ENCODE results near the gene CLDND2.

CLDND2 gene

DNA sequence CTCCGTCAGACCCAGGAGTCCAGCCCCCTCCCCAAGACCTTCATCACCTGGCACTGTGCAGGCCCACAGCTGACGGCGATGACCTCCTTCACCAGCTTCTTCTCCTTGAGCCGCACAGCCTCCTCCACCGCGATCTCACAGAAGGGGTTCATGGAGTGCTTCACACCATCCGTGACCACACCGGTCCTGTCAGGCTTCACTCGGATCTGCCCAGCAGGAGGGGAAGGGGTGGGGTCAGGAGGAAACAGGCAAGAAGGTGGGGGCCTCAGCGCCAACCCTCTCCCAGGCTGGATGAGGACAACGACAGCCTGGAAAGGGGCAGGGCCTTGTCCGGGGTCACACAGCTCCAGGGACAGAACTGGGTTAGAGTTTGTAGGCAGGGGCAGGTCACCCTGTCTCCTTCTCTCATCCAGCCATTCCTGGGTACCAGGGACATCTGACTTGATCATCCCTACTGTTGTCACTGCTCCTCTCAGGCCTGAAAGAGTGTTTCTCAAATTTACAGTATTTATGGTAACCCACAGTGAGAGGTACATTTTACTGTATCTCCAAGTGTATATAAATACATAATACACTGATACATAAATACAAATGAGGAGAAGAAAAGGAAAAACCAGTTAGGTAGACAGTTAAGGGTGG, 14.6 kb downstream of the CLDND2 start:
- Histone ChIP-seq H3K9ac (ENCODE audit: low read length in 2 of 2) (peak overlapping the region in 1 of 2 donors; percentile 28), H3K9me3 (ENCODE audit: control insufficient read depth in 2 of 2, low read length in 2 of 2) (no peaks in the 10 kb centered on the region), H3K27me3 (ENCODE audit: control insufficient read depth in 1 of 2, insufficient read depth in 2 of 2, low read length in 2 of 2) (no peaks in the 10 kb centered on the region), H3K4me1 (ENCODE audit: control insufficient read depth, insufficient read depth, low read length) (peaks cover under 1% of the 10 kb centered on the region), H3K4me3 (ENCODE audit: low read length in 2 of 2) (no peak overlapping the region), H3K36me3 (ENCODE audit: control insufficient read depth in 2 of 2, insufficient read depth in 2 of 2, low read length in 2 of 2) (peaks cover 13 to 28% of the 10 kb centered on the region in 2 donors), H3K27ac (ENCODE audit: low read length) (no peak overlapping the region)

DNA sequence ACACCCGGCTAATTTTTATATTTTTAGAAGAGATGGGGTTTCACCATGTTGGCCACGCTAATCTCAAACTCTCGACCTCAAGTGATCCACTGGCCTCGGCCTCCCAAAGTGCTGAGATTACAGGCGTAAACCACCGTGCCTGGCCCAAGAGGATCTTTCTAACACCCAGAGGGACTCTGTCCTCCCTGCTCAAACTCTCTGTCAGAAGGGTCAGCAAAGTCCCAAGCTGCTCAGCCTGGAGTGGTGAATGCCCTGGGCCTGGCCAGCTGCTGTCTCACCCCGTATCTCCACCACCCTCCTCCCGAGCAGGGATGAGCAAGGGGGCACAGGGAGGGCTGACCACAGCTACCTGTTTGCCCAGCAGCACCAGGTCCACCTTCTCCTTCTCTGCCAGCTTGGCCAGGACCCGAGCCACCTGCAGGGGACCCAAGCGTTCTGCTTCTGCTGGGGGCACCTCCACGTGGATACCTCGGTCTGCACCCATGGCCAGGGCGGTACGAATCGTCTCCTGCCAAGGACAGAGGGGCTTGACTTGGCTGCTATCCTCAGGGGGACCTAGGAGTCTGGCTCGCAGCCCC, 15.9 kb downstream of the CLDND2 start:
- Histone ChIP-seq H3K27me3 (ENCODE audit: control insufficient read depth in 1 of 2, insufficient read depth in 2 of 2, low read length in 2 of 2) (no peaks in the 10 kb centered on the region), H3K27ac (ENCODE audit: low read length) (no peak overlapping the region), H3K9ac (ENCODE audit: low read length in 2 of 2) (no peak overlapping the region)

DNA sequence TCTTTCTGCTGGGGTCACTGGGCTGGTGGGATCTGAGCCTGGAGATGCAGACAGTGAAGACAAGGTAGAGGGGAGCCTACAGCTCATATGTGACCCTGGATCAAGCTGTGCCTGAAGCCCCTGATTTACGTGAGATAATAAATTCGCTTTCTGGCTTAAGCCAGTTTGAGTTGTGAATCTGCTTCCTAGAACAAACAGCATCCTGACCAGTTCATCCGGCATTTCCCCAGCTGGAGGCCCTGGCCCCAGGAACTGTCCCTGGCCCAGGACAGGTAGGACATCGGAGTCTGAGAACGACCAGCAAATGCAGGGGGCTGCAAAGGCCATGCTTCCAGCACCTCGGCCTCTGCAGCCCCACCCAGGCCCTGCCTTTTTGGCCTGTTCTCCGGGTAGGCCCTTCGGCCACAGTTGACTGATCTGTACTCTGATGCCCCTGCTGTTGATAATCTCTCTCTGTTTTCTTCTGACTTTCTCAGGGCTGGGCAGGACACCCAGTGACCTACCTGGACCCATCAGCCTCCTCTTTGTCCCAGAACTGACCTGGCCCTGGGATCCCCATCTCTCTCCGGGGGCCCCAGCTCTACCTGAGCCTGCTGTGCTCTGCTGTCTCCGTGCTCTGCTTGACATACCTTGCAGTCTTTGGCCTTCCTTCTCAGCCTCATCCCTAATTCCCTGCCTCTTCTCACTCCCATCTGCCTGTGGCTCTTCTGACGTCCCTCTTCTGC, 17.4 kb downstream of the CLDND2 start:
- Histone ChIP-seq H3K36me3 (ENCODE audit: control insufficient read depth in 2 of 2, insufficient read depth in 2 of 2, low read length in 2 of 2) (peaks cover 13 to 39% of the 10 kb centered on the region in 2 donors), H3K9ac (ENCODE audit: low read length in 2 of 2) (no peak overlapping the region), H3K27ac (ENCODE audit: low read length) (no peak overlapping the region), H3K27me3 (ENCODE audit: control insufficient read depth in 1 of 2, insufficient read depth in 2 of 2, low read length in 2 of 2) (no peaks in the 10 kb centered on the region), H3K4me3 (ENCODE audit: low read length in 2 of 2) (no peak overlapping the region), H3K4me1 (ENCODE audit: control insufficient read depth, insufficient read depth, low read length) (no peaks in the 10 kb centered on the region), H3K9me3 (ENCODE audit: control insufficient read depth in 2 of 2, low read length in 2 of 2) (no peaks in the 10 kb centered on the region)

More for the DNA sequence above, 15.9 kb downstream of the CLDND2 start:
- Histone ChIP-seq H3K36me3 (ENCODE audit: control insufficient read depth in 2 of 2, insufficient read depth in 2 of 2, low read length in 2 of 2) (peaks cover 13 to 28% of the 10 kb centered on the region in 2 donors), H3K4me3 (ENCODE audit: low read length in 2 of 2) (no peak overlapping the region), H3K9me3 (ENCODE audit: control insufficient read depth in 2 of 2, low read length in 2 of 2) (no peaks in the 10 kb centered on the region), H3K4me1 (ENCODE audit: control insufficient read depth, insufficient read depth, low read length) (no peaks in the 10 kb centered on the region)

DNA sequence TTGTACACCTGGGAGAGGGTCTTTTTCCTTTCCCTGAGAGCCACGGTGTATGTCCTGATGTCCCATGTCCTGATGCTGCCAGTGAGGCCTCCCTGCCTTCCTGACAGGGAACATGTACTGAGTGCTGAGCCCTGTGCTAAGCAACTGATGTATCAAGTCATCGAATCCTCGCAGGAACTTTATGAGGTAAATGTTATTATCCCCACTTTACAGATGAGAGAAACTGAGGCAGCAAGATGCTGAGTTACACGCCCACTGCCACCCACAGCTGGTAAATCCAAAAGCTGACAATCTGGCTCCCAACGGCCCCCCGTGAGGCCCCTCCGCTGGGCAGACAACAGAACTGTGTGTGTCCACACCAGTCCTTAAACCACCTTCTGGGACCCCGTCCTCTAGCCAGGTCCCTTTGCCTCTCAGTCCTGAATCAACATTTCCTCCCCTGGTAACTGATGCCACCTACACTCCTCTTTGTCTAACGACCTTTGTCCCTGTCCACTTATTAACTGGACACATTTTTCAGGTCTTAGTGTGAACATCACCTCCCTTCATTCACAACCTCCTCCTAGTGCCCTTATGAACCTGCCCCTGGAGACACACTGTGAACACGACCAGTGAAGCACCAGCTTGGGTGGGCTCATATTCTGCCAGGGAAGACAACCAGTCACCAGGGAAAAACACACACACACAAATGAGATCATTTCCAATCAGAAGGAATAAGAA, 21.4 kb downstream of the CLDND2 start:
- Histone ChIP-seq H3K27ac (ENCODE audit: low read length) (no peak overlapping the region), H3K4me1 (ENCODE audit: control insufficient read depth, insufficient read depth, low read length) (no peaks in the 10 kb centered on the region), H3K9me3 (ENCODE audit: control insufficient read depth in 2 of 2, low read length in 2 of 2) (no peaks in the 10 kb centered on the region), H3K9ac (ENCODE audit: low read length in 2 of 2) (no peak overlapping the region), H3K27me3 (ENCODE audit: control insufficient read depth in 1 of 2, insufficient read depth in 2 of 2, low read length in 2 of 2) (no peaks in the 10 kb centered on the region), H3K36me3 (ENCODE audit: control insufficient read depth in 2 of 2, insufficient read depth in 2 of 2, low read length in 2 of 2) (peaks cover 20 to 48% of the 10 kb centered on the region in 2 donors), H3K4me3 (ENCODE audit: low read length in 2 of 2) (no peak overlapping the region)

DNA sequence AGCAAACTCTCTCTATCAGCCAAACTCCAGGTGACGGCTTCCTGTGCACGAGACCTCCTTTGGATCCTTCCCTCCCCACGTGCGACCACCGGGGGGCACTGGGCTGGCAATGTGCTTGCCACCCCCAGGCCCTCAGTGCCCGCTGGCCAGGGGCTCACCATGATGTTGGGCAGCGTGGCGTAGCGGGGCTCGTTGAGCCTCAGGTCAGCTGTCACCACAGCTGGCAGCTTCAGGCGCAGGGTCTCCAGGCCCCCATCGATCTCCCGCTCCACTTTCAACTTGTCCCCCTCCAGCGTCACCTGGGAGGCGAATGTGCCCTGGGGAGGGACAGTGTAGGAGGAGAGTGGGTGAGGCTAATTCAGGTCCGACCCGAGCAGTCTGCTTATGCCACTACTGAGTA, 22.1 kb downstream of the CLDND2 start:
- H3K9me3 ChIP-seq (ENCODE audit: control insufficient read depth in 2 of 2, low read length in 2 of 2) = no peaks in the 10 kb centered on the region
- H3K9ac ChIP-seq (ENCODE audit: low read length in 2 of 2) = no peak overlapping the region
- no peaks in the 10 kb centered on the region for H3K27me3 ChIP-seq (ENCODE audit: control insufficient read depth in 1 of 2, insufficient read depth in 2 of 2, low read length in 2 of 2)
- H3K4me1 ChIP-seq (ENCODE audit: control insufficient read depth, insufficient read depth, low read length) = peaks cover 3% of the 10 kb centered on the region
- H3K27ac ChIP-seq (ENCODE audit: low read length) = no peak overlapping the region
- no peak overlapping the region for H3K4me3 ChIP-seq (ENCODE audit: low read length in 2 of 2)
- peaks cover 17 to 43% of the 10 kb centered on the region in 2 donors for H3K36me3 ChIP-seq (ENCODE audit: control insufficient read depth in 2 of 2, insufficient read depth in 2 of 2, low read length in 2 of 2)

DNA sequence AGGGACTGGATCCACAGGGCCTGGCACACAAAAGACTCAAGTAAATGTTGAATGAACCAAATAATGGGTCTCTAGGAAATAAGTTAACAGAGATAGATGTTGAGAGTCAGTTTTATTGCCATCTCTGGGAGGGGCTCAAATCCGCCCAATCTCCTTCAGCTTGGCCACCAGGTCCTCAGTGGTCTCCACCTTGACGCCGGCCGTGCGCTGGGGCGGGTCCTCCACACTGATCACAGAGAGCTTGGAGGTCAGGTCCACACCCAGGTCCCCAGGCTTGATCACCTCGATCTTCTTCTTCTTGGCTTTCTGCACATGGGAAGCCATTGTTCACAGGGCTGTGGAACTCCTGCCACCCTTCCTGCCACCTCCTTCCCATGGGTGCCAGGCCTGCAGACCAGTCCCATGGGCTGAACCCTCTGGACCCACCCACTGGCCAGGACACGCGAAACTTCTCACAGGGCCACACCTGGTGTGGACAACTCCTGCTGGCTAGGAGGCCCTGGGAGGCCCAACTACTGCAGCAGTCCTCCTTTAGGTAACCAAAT, 23.7 kb downstream of the CLDND2 start:
- Histone ChIP-seq H3K27me3 (ENCODE audit: control insufficient read depth in 1 of 2, insufficient read depth in 2 of 2, low read length in 2 of 2) (no peaks in the 10 kb centered on the region), H3K9ac (ENCODE audit: low read length in 2 of 2) (no peak overlapping the region), H3K4me3 (ENCODE audit: low read length in 2 of 2) (no peak overlapping the region), H3K4me1 (ENCODE audit: control insufficient read depth, insufficient read depth, low read length) (peaks cover 16% of the 10 kb centered on the region), H3K27ac (ENCODE audit: low read length) (no peak overlapping the region), H3K9me3 (ENCODE audit: control insufficient read depth in 2 of 2, low read length in 2 of 2) (no peaks in the 10 kb centered on the region), H3K36me3 (ENCODE audit: control insufficient read depth in 2 of 2, insufficient read depth in 2 of 2, low read length in 2 of 2) (peaks cover 10 to 30% of the 10 kb centered on the region in 2 donors)

DNA sequence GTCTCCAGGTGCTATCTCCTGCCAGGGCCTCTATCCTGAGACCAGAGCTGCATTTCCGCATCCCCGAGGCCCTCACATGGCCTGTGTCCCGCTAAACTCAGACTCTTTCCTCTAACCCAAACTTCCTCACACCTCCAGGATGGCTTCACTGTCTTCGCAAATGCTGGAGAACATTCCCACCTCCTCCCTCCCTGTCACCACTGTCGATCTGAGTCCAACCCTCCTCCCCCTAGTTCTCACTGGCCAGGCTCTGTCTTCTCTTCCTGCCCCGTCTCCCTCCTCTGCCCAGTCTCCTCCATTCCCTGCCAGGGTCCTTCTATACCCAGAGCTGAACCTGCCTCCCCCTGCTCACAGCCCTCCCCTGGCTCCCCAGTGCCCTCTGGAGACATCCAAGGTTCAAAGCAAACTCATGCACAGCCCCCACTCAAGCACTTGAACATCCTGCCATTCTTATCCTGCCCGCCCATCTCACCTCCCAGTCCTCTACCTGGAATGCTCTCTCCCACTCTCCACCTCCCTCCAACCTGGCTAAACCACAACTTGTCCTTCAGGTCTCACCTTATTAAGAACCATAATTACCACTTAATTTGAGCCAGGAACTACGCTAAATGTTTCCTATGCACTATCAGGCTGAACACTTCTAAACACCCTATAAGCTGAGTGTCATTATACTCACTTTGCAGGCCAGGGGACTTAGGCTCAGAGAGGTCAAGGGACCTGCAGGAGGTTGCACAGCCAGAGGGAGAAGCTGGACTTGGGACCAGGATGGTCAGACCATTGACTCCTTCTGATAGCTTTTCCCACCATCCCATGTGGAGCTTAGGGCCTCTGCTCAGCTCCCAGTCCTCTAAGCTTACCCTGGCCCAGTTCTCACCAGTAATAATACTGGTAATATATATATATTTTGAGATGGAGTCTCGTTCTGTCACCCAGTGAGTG, 25.9 kb downstream of the CLDND2 start:
- no peaks in the 10 kb centered on the region for H3K27me3 ChIP-seq (ENCODE audit: control insufficient read depth in 1 of 2, insufficient read depth in 2 of 2, low read length in 2 of 2)
- no peak overlapping the region for H3K4me3 ChIP-seq (ENCODE audit: low read length in 2 of 2)
- no peak overlapping the region for H3K9ac ChIP-seq (ENCODE audit: low read length in 2 of 2)
- peak overlapping the region; percentile 53 for H3K27ac ChIP-seq (ENCODE audit: low read length)
- peaks cover 7 to 28% of the 10 kb centered on the region in 2 donors for H3K36me3 ChIP-seq (ENCODE audit: control insufficient read depth in 2 of 2, insufficient read depth in 2 of 2, low read length in 2 of 2)
- no peaks in the 10 kb centered on the region for H3K9me3 ChIP-seq (ENCODE audit: control insufficient read depth in 2 of 2, low read length in 2 of 2)
- peaks cover 23% of the 10 kb centered on the region for H3K4me1 ChIP-seq (ENCODE audit: control insufficient read depth, insufficient read depth, low read length)

DNA sequence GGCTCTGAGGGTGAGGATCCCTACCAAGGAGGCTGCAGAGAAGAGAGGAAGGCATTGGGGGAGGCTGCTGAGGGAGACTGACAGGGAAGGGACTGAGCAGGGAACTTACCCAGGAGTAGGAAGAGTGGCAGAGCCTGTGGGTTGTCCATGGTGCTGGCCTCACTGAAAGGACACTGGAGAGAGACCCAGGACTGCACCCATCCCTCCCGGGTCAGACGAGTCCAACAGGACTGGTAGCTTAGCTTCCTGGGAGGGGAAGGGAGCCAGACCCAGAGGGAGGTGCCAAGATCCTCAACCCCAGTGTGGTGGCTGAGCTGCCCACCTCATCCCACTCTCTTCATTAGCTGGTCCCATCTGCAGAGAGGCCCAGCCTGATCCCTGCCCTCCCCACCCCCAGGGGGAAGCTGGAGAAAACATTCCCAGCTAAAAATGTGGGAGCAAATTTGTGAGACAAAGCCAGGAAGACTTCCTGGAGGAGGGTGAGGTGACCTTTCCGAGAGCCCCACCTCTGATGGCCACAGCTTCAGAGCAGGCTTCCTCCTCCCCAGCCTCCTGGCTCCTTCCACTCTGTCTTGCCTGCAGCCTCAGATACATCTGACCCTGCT, 26.7 kb downstream of the CLDND2 start, which contains the start of gene VSIG10L:
Gene VSIG10L, minus strand, starts transcription at position 164 of the 605 bp plus-strand sequence. Its CDS starts 15 bp downstream, at position 149.
- Histone ChIP-seq H3K9me3 (ENCODE audit: control insufficient read depth in 2 of 2, low read length in 2 of 2) (no peaks in the 10 kb centered on the region), H3K27ac (ENCODE audit: low read length) (peak within 1 kb of the TSS; percentile 76), H3K4me3 (ENCODE audit: low read length in 2 of 2) (no peak within 1 kb of the TSS), H3K9ac (ENCODE audit: low read length in 2 of 2) (no peak within 1 kb of the TSS), H3K36me3 (ENCODE audit: control insufficient read depth in 2 of 2, insufficient read depth in 2 of 2, low read length in 2 of 2) (peaks cover 7 to 23% of the 10 kb centered on the region in 2 donors), H3K27me3 (ENCODE audit: control insufficient read depth in 1 of 2, insufficient read depth in 2 of 2, low read length in 2 of 2) (no peaks in the 10 kb centered on the region), H3K4me1 (ENCODE audit: control insufficient read depth, insufficient read depth, low read length) (peaks cover 23% of the 10 kb centered on the region)

DNA sequence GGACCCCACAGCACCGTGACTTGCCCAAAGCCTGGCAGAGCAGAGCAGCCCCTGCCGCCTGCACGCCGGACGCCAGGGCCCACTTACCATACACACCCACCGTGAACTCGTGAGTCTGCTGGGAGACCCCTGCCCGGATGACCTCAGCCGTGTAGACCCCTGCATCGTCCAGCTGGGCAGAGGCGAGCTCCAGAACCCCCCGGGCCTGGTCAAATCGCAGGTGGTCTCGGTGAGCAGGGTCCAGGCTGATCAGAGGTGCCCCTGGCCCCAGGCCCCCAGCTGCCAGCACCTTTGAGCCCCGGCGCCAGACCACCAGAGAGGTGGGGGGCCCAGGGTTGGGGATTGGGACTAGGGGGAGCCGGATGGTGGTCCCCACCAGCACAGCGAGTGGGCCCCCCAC, 27.7 kb downstream of the CLDND2 start:
- H3K9me3 ChIP-seq (ENCODE audit: control insufficient read depth in 2 of 2, low read length in 2 of 2) = no peaks in the 10 kb centered on the region
- H3K4me3 ChIP-seq (ENCODE audit: low read length in 2 of 2) = no peak overlapping the region
- no peaks in the 10 kb centered on the region for H3K27me3 ChIP-seq (ENCODE audit: control insufficient read depth in 1 of 2, insufficient read depth in 2 of 2, low read length in 2 of 2)
- H3K9ac ChIP-seq (ENCODE audit: low read length in 2 of 2) = peak overlapping the region in 1 of 2 donors; percentile 63
- peak overlapping the region; percentile 76 for H3K27ac ChIP-seq (ENCODE audit: low read length)
- peaks cover 7 to 13% of the 10 kb centered on the region in 2 donors for H3K36me3 ChIP-seq (ENCODE audit: control insufficient read depth in 2 of 2, insufficient read depth in 2 of 2, low read length in 2 of 2)
- peaks cover 23% of the 10 kb centered on the region for H3K4me1 ChIP-seq (ENCODE audit: control insufficient read depth, insufficient read depth, low read length)

Measured in stomach smooth muscle (tissue), 2 donors.